Testis (tissue), 3 donors: ENCODE data around the gene FAM210A. TPM values are rescaled to one million over a fixed set of nuclear protein-coding genes. Genes with fewer than 3 reads are reported as not detected.
"Not testable (repeated sequence)": the region's sequence is repeated elsewhere in the genome, so short reads cannot be mapped to it uniquely, and the experiment has no call there.

Experiments used
- DNase-seq: peaks from one replicate; pipeline ENCODE4 v3.0.0-alpha.2; 2019
- H3K27ac ChIP-seq, 2 donors: fragments of 200-600 bp; sonication (generic); one replicate each; pipeline ENCODE4 v1.5.1; 2019
- H3K27me3 ChIP-seq: fragments of 200-600 bp; sonication (generic); one replicate; pipeline ENCODE4 v1.5.1; 2019
- H3K36me3 ChIP-seq: fragments of 200-600 bp; sonication (generic); one replicate; pipeline ENCODE4 v1.5.1; 2017; ENCODE audit warnings: low read depth; ENCODE audit errors: missing control alignments
- H3K4me1 ChIP-seq: fragments of 200-600 bp; sonication (generic); one replicate; pipeline ENCODE4 v1.5.1; 2019
- H3K4me3 ChIP-seq, 2 donors: fragments of 200-600 bp; sonication (generic); one replicate each; pipeline ENCODE4 v1.5.1; 2017 to 2019
- H3K9me3 ChIP-seq: fragments of 200-600 bp; sonication (generic); one replicate; pipeline ENCODE4 v1.5.1; 2017
- POLR2A ChIP-seq: fragments of 450-650 bp; IDR thresholded peaks from one replicate; pipeline ENCODE4 v1.6.1; 2017; ENCODE audit warnings: antibody characterized with exemption, mild to moderate bottlenecking, moderate library complexity
- WGBS, 2 donors: methylation state at CpG; one replicate each; pipeline ENCODE4 v1.1.5; 2018; 5-methylcytosine and 5-hydroxymethylcytosine counted together
- intact Hi-C: fragments of 100-400 bp; cut with DNase I; formaldehyde crosslinking; loops from one replicate; pipeline ENCODE4 v1.15.1; 2023; ENCODE audit warnings: low total_unique reads
- polyA plus RNA-seq: library from polyadenylated mRNA; stranded (reverse); fragments of 350-450 nt; fragmentation: Illumina TruSeq; extraction: RNeasy Lipid Tissue Mini Kit (QIAGEN cat#74804); gene quantifications from one replicate; pipeline ENCODE4 v1.2.3, GENCODE V29; 2014; ENCODE audit warnings: low read depth, low replicate concordance; ENCODE audit not compliant: insufficient read depth
- total RNA-seq, 2 donors: library from RNA; depleted of rRNA; stranded (reverse); fragments of >200 nt; gene quantifications; one replicate each; pipeline ENCODE4 v1.2.3, GENCODE V29; 2016
- TF ChIP-seq, protein P1 (sequence below), 3 experiments: fragments of 450-650 bp in 2 of 3; fragments of 200-600 bp in 1 of 3; sonication (generic) in 1 of 3; IDR thresholded peaks; one replicate each; pipeline ENCODE4 v1.5.1; 2016 to 2019; ENCODE audit warnings: antibody characterized with exemption in 3 of 3, mild to moderate bottlenecking in 2 of 3, moderate library complexity in 1 of 3

The FAM210A gene
- total and polyA plus RNA-seq, 3 donors from 2014 or later: 22.6 to 28.7 (median 24.5) TPM

DNA sequence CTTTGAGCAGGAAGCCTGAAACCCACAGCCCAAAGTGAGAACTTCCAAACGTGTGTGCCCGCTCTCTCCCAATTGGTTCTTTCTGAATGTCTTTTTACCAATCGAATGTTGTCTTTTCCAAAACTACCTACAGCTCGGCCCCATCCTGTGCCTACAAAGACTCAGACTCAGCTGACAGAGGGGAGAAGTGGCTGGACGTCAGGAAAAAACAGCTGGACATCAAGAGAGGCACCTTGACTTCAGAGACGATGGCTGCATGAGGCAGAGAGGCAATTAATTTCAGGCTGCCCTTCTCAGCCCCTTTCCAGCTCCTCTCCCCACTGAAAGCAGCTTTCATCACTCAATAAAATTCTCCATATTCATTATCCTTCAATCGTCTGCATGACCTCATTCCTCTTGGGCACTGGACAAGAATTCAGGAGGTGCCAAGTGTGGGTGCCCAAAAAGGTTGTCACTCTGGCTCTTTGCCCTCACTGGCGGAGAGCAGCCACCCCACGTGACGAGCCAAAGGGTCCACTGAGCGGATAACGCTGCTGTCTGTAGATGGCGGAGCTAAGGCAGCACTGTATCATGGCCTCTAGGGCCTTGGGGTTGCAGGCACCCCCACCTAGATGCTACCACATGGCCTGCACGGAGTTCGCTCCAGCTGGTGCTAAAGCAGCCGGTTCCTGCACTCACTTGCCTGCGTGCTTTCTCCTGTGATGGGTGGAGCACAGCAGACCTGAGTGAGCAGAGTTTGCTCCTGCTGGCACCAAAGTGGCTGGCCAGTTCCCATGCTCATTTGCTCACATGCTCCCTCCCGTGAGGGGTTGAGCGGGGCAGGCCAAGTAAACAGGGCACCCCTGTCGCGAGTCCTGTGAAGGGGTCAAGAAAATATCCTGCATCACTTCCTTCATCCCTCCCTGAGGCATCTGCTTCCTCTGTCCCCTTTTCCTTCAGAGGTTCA, 37.9 kb downstream of the FAM210A start:
- intact Hi-C loops: no loop called here
- H3K9me3 ChIP-seq: no peaks in the 10 kb centered on the region
- no peaks in the 10 kb centered on the region for H3K4me1 ChIP-seq
- DNase-seq: no peak
- no peaks in the 10 kb centered on the region for H3K27me3 ChIP-seq
- H3K4me3 ChIP-seq: no peak overlapping the region
- TF ChIP-seq POLR2A: no peak
- TF ChIP-seq, protein P1, sequence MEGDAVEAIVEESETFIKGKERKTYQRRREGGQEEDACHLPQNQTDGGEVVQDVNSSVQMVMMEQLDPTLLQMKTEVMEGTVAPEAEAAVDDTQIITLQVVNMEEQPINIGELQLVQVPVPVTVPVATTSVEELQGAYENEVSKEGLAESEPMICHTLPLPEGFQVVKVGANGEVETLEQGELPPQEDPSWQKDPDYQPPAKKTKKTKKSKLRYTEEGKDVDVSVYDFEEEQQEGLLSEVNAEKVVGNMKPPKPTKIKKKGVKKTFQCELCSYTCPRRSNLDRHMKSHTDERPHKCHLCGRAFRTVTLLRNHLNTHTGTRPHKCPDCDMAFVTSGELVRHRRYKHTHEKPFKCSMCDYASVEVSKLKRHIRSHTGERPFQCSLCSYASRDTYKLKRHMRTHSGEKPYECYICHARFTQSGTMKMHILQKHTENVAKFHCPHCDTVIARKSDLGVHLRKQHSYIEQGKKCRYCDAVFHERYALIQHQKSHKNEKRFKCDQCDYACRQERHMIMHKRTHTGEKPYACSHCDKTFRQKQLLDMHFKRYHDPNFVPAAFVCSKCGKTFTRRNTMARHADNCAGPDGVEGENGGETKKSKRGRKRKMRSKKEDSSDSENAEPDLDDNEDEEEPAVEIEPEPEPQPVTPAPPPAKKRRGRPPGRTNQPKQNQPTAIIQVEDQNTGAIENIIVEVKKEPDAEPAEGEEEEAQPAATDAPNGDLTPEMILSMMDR (IDR thresholded peaks at IDR 0.05): no peak
- H3K36me3 ChIP-seq: no peaks in the 10 kb centered on the region
- no peak overlapping the region for H3K27ac ChIP-seq
- 89 to 95% methylated on average over 17 to 21 of the region's 21 CpGs for WGBS, 2 donors

DNA sequence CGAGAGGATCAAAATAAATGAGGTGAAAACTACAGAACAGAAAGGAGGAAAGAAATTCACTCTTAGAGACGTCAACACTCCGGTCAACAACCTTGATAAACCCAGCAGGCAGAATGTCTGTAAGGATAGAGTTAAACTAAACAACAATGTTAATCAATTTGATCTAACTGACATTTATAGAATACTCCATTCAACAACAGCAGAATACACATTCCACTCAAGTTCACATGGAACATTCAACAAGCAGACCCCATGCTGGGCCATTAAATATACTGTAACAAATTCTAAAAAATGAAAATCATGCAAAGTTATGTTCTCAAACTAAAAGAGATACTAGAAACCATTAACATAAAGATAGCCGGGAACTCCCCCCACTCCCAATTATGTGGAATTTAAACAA, 41.8 kb downstream of the FAM210A start:
- Histone ChIP-seq H3K4me3 (no peak overlapping the region), H3K36me3 (no peaks in the 10 kb centered on the region), H3K27me3 (no peaks in the 10 kb centered on the region), H3K27ac (no peak overlapping the region), H3K4me1 (no peaks in the 10 kb centered on the region), H3K9me3 (no peaks in the 10 kb centered on the region)
- DNase-seq: no peak
- intact Hi-C loops: no loop called here
- 93 to 94% methylated on average over 4 of the region's 4 CpGs for WGBS, 2 donors
- TF ChIP-seq, protein P1 (IDR thresholded peaks at IDR 0.05): no peak
- TF ChIP-seq POLR2A: no peak

DNA sequence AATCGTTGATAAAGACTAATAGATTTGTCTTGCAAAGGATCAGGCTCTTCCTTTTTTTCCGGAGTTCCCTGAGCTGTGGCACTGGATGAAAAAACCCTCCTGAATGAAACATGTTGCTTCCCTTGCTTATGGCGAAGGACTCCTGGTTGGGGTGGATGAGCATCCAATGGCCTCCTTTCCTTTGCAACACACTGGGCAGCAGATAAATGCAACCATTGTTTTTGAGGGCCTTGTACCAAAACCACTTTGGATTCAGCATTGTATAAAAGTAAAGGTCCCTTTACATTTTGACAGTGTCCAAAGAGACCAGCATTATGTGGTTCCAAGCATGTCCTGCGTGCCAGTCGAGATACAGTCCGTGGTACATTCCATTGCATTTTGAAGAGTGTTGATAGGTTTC, 44.7 kb downstream of the FAM210A start:
- no peak for TF ChIP-seq POLR2A
- TF ChIP-seq, protein P1 (IDR thresholded peaks at IDR 0.05): no peak
- Histone ChIP-seq H3K4me3 (no peak overlapping the region), H3K4me1 (no peaks in the 10 kb centered on the region), H3K27me3 (no peaks in the 10 kb centered on the region), H3K36me3 (no peaks in the 10 kb centered on the region), H3K27ac (no peak overlapping the region), H3K9me3 (no peaks in the 10 kb centered on the region)
- DNase-seq: no peak
- intact Hi-C loops: no loop called here
- 90 to 95% methylated on average over 6 of the region's 6 CpGs for WGBS, 2 donors

DNA sequence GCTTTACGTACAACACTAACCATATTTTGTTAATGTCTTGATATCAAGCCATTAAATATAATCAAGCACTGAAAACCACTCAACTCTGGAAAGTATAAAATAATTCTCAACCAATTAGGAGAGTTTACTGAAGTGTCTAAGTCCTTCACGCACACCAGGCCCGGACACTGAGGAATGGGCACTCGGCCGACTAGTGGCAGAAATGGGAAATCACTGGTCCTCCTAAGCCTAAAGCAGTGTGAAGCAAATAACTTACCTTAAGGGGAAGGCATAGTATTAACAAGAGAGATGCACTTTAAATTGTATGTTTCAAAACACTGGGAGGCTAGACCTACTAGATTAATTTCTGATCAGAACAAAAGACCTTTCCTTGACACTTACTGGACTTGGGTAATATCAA, 45.7 kb downstream of the FAM210A start:
- no peak overlapping the region for H3K4me3 ChIP-seq
- TF ChIP-seq, protein P1 (IDR thresholded peaks at IDR 0.05): peak in 2 of 3 experiments; percentile 23 to 28
- no peak for TF ChIP-seq POLR2A
- DNase-seq: no peak
- no peaks in the 10 kb centered on the region for H3K4me1 ChIP-seq
- no peaks in the 10 kb centered on the region for H3K27me3 ChIP-seq
- WGBS, 2 donors: 69 to 92% methylated on average over 5 of the region's 5 CpGs
- H3K9me3 ChIP-seq: no peaks in the 10 kb centered on the region
- H3K36me3 ChIP-seq: no peaks in the 10 kb centered on the region
- intact Hi-C loops: no loop called here
- no peak overlapping the region for H3K27ac ChIP-seq

DNA sequence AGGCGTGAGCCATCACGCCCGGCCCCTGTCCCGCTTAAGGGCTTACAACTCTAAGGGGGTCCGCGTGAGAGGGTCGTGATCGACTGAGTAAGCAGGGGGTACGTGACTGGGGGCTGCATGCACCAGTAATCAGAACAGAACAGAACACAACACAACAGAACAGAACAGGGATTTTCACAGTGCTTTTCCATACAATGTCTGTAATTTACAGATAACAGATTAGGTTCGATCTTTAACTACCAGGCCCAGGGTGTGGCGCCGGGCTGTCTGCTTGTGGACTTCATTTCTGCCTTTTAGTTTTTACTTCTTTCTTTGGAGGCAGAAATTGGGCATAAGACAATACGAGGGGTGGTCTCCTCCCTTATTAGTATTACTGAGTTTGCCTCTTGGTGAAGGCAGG, 49.0 kb downstream of the FAM210A start:
- H3K27ac ChIP-seq, H3K27me3 ChIP-seq, H3K36me3 ChIP-seq, H3K9me3 ChIP-seq, H3K4me1 ChIP-seq, DNase-seq, intact Hi-C loops, H3K4me3 ChIP-seq: not testable (repeated sequence)
- 97% methylated on average over 13 of the region's 13 CpGs for WGBS, 2 donors
